Fibroblast of skin of right biceps (primary cell): ENCODE data around the gene FAM83D.

Source experiments
- DNase-seq: peaks from one replicate; pipeline ENCODE4 v3.0.0-alpha.2; 2013

Gene FAM83D

DNA sequence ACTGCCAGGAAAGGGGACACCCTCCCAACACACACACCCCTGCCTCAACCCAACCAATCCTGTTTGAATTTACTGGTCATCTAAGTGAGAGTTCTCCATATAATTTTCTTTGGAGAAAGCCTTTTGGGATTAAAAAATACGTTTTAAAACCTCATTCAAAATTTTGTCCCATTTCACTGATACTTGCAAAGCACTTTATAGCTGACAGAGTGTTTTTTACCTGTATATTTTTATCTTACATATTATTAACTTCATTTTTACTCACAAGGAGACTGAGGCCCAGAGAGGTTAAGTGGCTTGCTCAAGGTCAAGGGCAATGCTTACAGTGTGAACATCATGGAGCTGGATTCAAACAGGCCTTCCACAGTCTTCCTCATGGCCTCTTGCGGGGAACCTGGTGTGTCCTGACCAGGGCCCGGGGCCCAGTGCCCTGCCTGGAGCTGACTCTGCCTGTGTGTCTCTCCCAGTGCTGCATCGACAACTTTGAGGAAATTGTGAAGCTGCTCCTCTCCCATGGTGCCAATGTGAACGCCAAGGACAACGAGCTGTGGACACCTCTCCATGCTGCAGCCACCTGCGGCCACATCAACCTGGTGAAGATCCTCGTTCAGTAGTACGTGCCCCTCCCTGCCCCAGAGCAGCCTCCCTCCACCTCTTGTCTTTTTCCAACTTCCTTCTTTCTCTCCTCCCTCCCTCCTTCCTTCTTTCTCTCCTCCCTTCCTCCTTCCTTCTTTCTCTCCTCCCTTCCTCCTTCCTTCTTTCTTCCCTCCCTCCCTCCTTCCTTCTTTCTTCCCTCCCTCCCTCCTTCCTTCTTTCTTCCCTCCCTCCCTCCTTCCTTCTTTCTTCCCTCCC, 30.9 kb upstream of the FAM83D start:
- DNase-seq, result no peak

DNA sequence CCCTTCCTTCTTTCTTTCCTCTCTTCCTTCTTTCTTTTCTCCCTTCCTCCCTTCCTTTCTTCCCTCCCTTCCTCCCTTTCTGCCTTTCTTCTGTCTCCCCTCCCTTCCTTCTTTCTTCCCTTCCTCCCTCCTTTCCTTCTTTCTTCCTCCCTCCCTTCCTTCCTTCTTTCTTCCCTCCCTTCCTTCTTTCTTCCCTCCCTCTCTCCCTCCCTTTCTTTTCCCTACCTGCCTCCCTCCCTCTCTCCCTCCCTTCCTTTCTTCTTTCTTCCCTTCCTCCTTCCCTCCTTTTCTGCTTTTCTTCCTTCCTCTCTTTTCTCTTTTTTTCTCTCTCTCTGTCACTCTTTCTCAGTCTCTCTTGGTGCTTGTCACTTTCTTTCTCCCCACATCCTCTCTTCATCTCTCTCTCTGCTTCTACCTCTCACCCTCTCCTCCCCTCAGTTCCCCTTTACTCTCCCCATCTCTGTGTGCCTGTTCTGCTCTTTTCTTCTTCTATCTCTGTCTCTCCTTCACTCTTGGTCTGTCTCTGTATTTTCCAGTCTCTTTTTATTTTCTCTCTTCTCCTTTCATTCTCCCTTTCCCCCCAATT, 30.1 kb upstream of the FAM83D start:
- no peak for DNase-seq

- no peak for DNase-seq
Observed at GRCh38 chr20:38897267-38897666, 28.9 kb upstream of the FAM83D start.

- DNase-seq, result no peak
Observed at GRCh38 chr20:38900606-38901005, 25.6 kb upstream of the FAM83D start.

- no peak for DNase-seq
Observed at GRCh38 chr20:38902601-38903000, 23.6 kb upstream of the FAM83D start.

DNA sequence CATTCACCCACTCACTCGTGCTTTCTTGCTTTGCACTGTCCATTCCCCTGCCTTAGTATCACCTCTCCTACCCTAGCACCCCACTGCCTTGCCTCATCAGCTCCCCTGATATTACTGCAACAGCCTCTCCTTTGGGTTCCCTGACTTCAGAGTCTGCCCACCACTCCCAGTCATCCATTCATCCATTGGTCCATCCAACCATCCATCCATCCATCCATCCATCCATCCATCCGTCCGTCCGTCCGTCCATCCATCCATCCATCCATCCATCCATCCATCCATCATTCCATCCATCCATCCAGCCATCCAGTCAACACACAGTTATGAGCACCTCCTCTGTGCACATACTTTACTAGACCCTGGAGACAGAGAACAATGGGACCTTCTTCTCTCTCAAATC, 22.9 kb upstream of the FAM83D start:
- DNase-seq, result no peak

GRCh38 chr20:38905375-38905774, 20.8 kb upstream of the FAM83D start:
- DNase-seq, result no peak

DNA sequence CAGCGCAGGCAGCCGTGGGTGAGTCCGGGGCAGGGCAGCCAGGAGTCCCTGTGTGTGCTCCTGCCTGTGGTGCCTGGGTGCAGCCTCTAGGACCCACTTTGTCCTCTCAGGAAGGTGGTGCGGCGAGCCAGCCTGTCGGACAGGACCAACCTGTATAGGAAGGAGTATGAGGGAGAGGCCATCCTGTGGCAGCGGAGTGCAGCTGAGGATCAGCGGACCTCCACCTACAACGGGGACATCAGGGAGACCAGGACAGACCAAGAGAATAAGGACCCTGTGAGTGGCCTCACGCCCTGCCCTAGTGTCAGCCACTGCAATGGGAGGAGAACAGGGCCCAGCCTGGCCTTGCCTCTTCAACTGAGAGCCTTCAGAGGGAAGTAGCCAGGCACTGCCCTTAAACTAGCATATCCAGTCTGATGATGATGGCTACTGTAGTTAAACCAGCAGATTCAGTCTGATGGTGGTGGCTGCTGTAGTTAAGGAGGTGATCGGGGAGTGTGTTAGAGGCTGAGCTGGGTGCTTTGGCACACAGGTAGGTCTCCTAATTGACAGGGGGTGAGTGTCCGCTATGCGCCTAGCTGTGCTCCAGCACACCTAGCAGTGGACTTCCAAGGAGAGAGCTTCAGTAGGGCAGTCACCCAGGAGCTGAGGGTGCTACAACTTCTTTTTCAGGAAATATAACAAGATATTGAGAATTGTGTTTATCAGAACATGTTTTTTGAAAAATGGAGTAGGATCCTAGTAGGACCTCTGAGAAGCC, 18.1 kb upstream of the FAM83D start:
- no peak for DNase-seq

DNA sequence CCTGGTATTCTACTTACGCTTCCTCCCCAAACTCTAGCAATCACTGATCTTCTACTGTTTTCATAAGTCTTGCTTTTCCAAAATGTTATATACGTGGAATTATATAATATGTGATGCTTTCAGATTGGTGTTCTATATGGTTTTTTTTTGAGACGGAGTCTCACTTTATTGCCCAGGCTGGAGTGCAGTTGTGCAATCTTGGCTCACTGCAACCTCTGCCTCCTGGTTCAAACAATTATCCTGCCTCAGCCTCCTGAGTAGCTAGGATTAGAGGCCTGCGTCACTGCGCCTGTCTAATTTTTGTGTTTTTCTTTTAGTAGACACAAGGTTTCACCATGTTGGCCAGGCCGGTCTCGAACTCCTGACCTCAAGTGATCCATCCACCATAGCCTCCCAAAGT, 10.9 kb upstream of the FAM83D start:
- DNase-seq, result no peak

GRCh38 chr20:38917657-38918056, 8.6 kb upstream of the FAM83D start:
- no peak for DNase-seq

GRCh38 chr20:38918172-38918571, 8.0 kb upstream of the FAM83D start:
- DNase-seq, result no peak

DNA sequence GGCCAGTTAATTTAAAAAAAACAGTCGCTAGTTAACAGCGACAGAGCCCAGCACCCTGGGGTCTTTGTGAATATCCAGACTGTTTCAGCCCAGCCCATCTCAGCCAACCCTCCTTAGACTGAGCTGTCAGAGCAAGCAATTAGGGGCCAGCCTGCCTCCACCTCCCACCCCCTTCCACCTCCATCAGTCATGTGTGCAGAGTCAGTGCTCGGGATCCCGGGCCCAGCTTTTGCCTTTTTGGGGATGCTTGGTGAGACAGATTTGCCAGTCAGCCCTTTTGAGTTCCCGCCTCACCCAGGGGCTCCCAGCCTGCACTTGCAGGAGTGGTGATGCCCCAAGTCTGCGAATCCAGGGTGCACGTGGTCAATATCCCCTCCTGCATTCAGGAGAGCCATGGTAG, 6.5 kb upstream of the FAM83D start:
- DNase-seq, result no peak

GRCh38 chr20:38920411-38920810, 5.8 kb upstream of the FAM83D start:
- DNase-seq, result no peak

DNA sequence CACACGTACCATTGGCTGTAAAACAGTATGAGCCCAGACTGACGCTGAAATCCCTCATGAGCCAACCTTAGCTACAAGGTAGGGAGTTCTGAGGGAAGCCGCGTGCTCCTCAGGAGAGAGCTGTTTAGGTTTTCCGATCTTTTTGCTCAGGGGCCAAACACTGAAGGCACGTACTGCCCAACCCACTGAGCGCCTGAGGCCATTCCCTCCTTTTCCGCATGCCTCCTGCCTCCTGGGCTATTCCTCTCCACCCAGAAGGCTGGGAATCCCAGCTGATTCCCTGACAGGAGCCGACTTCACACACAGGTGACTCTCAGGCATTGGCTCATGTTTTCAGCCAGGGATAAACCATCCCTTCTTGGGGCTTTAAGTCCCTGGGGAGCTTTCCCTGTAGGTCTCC, 5.4 kb upstream of the FAM83D start:
- DNase-seq, result no peak

GRCh38 chr20:38924718-38925117, 1.5 kb upstream of the FAM83D start:
- DNase-seq, result no peak

DNA sequence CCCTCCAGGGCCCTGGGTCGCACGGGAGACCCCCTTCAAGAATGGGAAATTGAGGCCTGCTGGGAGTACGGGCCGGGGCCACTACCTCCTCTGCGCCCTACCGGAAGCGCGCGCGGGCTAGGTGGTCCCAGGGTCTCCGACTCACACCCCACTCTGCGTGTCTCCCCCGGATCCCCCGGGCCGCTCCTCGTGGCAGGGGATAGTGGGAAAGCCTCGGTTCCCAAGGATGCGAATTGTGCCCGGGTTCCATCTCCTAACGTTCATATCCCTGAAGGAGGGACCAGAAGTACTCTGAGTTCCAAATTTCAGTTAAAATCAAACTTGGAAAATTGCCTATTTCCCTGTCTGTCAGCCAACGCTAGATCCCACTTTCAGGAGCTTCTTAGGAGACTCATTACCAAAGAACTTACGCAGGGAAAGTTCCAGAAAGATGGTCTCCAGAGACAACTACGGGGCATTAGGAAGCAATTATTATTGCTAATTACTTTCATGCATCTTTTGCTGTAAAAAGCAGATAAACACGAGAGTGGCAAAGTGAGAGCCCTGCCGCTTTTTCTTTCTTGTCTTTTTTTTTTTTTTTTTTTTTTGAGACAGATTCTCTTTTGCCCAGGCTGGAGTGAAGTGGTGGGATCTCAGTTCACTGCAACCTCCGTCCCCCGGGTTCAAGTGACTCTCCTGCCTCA, 858 bp downstream of the FAM83D start:
- peak; percentile 30 for DNase-seq

GRCh38 chr20:38927902-38928578, 1.8 kb downstream of the FAM83D start:
- DNase-seq, result no peak

GRCh38 chr20:38930242-38930569, 4.0 kb downstream of the FAM83D start:
- DNase-seq, result no peak

DNA sequence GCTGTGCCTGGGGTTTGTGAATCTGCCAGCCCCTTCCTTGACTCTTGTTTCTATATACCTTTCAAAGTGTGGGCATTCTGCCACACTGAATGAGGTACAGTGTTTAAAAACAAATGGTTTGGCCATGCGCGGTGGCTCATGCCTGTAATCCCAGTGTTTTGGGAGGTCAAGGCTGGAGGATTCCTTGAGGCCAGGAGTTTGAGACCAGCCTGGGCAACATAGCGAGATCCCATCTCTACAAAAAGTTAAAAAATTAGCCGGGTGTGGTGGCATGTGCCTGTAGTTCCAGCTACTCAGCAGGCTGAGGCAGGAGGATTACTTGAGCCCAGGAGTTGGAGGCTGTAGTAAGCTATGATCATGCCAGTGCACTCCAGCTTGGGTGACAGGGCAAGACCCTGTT, 5.8 kb downstream of the FAM83D start:
- no peak for DNase-seq

- peak; percentile 53 for DNase-seq
Observed at GRCh38 chr20:38932457-38933120, 6.4 kb downstream of the FAM83D start.

GRCh38 chr20:38934530-38934929, 8.3 kb downstream of the FAM83D start:
- no peak for DNase-seq

GRCh38 chr20:38935285-38935684, 9.1 kb downstream of the FAM83D start:
- DNase-seq, result no peak
